GM12875 (cell line): ENCODE results near the gene LCE3D.
A peak's percentile ranks its signal among the peaks of the same experiment; 100 is the strongest.

Experiments
- H3K4me3 ChIP-seq: one replicate; pipeline ENCODE4 v1.5.1; 2011; ENCODE audit warnings: low read depth, low read length, control low read depth
- TF ChIP-seq, protein P1 (sequence below): IDR thresholded peaks from 2 replicates; pipeline ENCODE4 v1.5.1; 2011; ENCODE audit warnings: low read depth, mild to moderate bottlenecking, control low read depth, inconsistent platforms, low read length, moderate library complexity, borderline replicate concordance; ENCODE audit not compliant: insufficient read depth

The LCE3D gene, protein sequence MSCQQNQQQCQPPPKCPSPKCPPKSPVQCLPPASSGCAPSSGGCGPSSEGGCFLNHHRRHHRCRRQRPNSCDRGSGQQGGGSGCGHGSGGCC

DNA sequence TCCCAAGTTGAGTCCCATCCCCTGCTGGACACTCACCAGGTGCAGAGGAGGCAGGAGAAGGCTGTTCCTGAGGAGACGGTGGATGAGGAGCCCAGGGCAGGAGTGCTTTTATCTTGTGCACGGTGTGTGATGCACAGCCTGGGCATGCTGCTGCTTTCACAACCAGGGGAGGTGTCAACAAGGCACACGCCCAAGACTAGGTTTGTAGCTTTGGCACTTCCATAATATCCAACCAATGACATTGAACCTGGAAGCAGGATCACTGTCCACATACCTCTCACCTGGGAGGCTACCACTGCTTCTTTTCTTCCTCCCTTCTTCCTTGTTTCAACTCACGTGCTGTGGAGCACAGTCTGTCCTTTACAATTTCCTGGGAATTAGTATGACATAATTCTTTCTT lies at the start of gene LCE3D:
TSS of gene LCE3D (minus strand) at position 84 of the 400 bp plus-strand sequence. CDS start 580 bp downstream, outside the sequence.
- TF ChIP-seq, protein P1, sequence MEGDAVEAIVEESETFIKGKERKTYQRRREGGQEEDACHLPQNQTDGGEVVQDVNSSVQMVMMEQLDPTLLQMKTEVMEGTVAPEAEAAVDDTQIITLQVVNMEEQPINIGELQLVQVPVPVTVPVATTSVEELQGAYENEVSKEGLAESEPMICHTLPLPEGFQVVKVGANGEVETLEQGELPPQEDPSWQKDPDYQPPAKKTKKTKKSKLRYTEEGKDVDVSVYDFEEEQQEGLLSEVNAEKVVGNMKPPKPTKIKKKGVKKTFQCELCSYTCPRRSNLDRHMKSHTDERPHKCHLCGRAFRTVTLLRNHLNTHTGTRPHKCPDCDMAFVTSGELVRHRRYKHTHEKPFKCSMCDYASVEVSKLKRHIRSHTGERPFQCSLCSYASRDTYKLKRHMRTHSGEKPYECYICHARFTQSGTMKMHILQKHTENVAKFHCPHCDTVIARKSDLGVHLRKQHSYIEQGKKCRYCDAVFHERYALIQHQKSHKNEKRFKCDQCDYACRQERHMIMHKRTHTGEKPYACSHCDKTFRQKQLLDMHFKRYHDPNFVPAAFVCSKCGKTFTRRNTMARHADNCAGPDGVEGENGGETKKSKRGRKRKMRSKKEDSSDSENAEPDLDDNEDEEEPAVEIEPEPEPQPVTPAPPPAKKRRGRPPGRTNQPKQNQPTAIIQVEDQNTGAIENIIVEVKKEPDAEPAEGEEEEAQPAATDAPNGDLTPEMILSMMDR, result no peak
- no peak within 1 kb of the TSS for H3K4me3 ChIP-seq

DNA sequence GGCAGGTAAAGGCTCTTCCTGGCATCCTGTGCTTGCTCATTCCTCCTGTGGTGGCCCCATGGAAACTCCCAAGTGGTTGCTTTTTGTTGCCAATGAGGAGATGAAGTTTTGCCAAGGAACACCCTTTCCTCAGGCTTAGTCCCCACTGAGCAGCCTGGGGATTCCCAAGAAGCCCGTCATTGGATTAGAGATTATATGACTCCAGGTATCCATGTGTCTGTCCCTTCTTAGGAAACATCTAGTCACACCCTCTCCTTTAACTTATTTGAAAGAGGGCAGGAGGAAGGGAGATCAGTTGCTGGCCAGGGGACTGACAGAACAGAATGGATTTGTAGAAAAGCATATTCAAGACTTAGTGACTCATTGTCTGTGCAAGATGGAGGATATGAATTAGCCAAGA lies 46.4 kb upstream of the LCE3D start:
- TF ChIP-seq, protein P1, result no peak
- no peak overlapping the region for H3K4me3 ChIP-seq

DNA sequence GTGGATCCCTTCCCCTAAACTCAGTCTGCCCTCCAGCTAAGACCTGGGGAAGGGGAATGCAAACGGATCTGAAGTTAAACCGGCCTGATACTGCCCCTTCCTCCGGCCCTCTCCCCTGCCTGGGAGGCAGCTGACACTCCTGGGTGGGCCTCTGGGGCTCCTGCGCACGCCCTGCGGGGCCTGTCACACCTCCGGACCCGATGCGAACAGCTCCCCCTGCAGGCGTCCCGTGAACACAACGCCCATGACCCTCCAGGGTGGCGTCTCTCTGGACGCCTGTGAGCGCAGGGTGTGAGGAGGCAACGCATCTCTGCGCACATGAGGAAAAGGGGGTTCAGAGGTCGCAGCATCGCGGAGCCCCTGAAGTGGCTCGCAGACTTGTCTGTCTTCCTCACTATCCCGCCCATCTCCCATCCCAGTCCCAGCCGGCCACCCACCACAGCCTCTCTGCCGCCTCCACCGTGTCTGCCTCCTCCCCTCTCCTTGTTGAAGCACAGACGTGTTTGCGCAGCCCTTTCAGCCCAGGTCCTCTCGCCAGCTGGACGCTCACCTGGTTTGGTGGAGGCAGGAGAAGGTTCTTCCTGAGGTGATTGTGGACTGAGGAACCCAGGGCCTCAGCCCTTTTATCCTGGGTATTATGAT lies 43.0 kb upstream of the LCE3D start:
- TF ChIP-seq, protein P1, result peak; percentile 70; the same call in 1 of the 2 replicates
- no peak overlapping the region for H3K4me3 ChIP-seq

DNA sequence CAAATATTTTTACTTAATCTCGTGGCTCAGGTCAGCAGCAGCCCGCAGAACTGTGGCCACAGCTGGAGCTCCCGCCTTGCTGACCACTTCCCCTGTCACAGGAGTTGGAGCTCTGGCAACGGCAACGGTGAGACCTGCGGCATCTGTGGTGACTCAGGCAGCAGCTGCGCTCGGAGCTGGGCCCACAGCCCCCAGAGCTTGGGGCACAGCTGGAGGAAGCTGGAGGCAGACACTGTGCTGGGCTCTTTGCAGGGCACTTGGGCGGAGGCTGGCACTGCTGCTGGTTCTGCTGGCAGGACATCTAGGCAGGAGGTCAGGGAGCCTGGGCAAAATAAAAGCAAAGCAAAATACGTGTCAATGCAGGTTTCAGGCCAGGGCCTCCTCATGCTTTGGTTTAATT lies 42.5 kb upstream of the LCE3D start, which contains the start of gene LCE3A:
TSS of gene LCE3A (minus strand) at position 301 of the 400 bp plus-strand sequence. CDS start at position 301, 0 bp downstream.
- H3K4me3 ChIP-seq, result no peak within 1 kb of the TSS
- TF ChIP-seq, protein P1, result no peak

DNA sequence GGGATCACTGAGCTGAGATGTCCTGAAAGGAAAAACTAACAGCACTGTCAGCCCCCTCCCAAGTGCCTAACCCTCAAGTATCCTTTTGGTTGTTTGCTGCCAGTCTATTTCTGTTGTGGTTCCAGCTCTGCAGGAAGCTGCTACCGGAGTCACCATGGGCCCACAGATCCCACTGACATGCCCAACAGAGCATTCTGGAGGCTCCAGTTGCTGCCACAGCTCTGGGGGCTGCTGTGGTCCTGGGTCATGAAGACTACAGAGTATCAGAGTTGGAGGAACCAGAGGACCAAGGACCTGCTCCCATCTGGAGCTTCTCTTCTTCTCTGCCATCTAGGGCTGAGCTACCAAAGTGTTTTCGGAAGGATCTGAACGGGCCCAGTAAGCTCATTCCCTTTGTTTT lies 41.7 kb upstream of the LCE3D start:
- H3K4me3 ChIP-seq, result no peak overlapping the region
- TF ChIP-seq, protein P1, result no peak

DNA sequence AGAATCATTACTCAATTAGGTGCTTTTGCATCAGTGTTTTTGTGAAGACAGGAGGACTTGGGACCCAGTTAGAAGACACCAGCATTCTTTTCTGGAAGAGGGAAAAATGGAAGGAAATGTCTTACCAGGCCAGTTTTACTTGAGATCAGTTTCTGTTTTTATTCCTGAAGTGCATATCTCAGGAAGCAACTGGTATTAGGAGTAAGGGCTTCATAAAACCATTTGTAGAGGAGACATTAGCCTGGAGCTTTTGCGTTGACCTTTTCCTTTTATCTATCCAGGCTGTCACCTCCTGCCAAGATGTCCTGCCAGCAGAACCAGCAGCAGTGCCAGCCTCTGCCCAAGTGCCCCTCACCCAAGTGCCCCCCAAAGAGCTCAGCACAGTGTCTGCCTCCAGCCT lies 33.2 kb upstream of the LCE3D start, which contains the start of gene LCE3B:
TSS of gene LCE3B (plus strand) at position 301 of the 400 bp plus-strand sequence. CDS start at position 301, 0 bp downstream.
- TF ChIP-seq, protein P1, result no peak
- H3K4me3 ChIP-seq, result no peak within 1 kb of the TSS

DNA sequence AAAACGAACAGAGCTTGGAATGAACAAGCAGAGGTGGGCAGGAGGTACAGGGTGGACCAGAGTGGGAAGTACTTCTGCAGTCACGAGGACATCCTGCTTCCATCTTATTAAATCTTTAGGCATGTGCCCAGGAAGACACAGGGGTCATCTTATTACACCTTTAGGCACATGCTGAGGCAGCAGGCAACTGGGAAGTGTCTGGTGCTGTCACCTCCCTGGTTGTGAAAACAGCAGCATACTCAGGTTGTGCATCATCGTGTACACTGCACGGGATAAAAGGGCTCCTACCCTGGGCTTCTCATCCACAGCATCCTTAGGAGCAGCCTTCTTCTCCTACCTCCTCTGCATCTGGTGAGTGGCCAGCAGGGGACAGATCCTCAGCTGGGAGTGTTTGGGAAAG lies 19.6 kb upstream of the LCE3D start, which contains the start of gene LCE3C:
TSS of gene LCE3C (plus strand) at position 301 of the 400 bp plus-strand sequence. CDS start 498 bp downstream, outside the sequence.
- H3K4me3 ChIP-seq, result no peak within 1 kb of the TSS
- TF ChIP-seq, protein P1, result no peak
